ENCODE results near the gene TAS2R43.
"Not testable (repeated sequence)": the region's sequence is repeated elsewhere in the genome, so short reads cannot be mapped to it uniquely, and the experiment has no call there.

Gene TAS2R43

GRCh38 chr12:11059041-11059440, 33.1 kb downstream of the TAS2R43 start:
- no peak for DNase-seq

- no peak for DNase-seq
These were observed 36.8 kb downstream of the TAS2R43 start for GRCh38 chr12:11055306-11055705.

- DNase-seq, result not testable (repeated sequence)
These were observed 42.1 kb downstream of the TAS2R43 start for GRCh38 chr12:11049806-11050531.

- DNase-seq, result not testable (repeated sequence)
These were observed 50.7 kb downstream of the TAS2R43 start for GRCh38 chr12:11041366-11041765.
